Middle frontal gyrus (tissue), 1 donor: ENCODE data around the gene NDUFV3.
"Not testable (repeated sequence)": the region's sequence is repeated elsewhere in the genome, so short reads cannot be mapped to it uniquely, and the experiment has no call there.

ENCODE experiments used
- DNase-seq: peaks from one replicate; pipeline ENCODE4 v3.0.0-alpha.2; 2015; ENCODE audit warnings: low spot score; ENCODE audit errors: extremely low spot score

The NDUFV3 gene

DNA sequence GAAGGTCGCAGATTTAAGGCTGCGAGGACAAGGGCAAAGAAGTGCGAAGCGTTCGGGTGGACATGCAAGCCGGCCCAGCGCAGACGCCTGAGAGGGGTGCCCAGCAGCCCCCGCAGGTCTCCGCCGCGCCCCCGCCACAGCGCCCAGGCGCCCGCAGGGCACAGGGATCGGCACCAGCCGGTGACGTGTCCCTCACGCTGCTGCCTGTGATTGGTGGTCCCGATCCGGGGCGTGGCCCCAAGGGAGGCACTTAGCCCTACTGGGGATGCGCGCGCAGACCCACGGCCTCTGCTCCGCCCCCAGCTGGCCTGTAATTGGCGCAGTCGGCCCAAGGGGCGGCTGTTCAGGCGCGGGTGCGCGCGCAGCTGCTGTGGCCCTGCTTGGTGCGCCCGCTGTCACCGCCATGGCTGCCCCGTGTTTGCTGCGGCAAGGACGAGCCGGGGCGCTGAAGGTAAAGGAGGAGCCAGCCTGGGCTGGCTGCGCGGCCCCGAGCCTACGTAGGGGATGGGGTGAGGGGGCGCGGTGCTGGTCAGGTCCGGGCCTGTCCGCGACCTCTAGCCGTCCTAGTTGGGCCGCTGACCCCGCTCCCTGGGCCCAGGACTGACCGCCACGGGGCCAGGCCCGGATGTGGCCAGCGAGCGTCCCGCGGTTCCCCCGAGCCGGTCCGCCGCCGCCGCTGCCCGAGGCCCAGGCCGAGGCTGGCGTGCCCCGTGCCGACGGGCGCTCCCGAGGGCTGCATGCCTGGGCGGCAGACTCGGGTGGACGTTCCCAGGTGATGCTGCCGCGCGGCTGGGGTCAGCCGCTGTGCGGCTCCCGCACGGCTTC lies at the start of gene NDUFV3:
NDUFV3 (plus strand) TSS at position 379 of the 825 bp plus-strand sequence; CDS start at position 404, 25 bp downstream.
- peak; percentile 99 for DNase-seq

DNA sequence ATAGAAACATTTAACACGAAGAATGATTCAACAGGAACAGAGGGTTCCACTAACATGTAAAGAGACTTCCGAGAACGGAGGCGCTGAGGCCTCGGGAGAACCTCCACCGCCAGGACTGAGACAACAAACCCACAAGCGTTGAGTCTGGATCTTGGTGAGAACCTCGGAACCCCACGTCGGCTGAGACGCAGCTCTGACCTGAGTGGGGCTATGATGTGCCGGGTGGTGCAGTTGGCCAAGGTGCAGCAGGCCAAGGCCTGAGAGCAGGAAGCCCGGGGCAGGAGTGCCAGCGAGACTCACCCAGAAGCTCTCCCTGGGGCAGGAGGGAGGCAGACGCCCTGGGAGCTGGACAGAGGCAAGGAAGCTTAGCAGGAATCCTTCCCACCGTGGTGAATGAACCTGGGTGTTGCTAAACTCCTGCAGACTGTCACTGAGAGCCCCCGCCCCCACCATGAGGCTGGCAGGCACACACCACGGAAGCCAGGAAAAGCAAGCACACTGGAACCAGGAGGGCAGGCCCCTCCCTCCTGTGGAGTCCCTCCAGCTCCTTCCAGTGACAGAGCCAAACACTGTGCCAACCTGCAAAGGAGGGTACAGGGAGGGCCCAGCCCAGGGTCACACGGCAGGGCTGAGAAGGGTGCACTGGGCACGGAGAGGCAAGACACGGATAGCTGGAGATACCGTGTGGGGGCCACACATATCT lies 48.5 kb upstream of the NDUFV3 start:
- DNase-seq: no peak

DNA sequence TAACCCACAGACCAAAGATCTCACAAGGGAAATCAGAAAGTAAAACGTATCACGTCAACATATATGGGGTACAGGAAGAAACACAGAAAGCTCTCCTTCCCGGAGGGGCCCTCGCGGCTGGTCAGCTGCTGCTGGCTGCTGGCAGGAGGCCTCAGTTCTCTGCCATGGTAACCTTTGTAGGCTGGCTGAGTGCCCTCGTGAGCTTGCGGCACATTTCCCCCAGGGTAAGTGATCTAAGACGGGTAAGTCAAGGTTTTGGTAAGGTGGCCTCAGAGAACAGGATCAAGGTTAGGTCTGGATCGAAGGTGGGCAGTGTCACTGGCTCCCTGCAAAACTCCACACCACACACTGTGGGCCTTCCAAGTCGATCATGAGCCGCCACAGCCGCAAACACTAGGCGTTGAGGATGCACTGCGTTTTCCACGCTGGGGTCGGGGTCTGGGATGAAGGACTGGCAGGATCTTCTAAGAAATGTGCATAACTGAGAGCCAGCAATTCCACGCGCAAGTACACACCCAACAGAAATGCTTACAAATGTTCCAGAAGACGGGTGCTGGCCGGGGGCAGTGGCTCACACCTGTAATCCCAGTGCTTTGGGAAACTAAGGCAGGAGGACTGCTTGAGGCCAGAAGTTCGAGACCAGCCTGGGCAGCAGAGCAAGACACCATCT lies 47.7 kb upstream of the NDUFV3 start:
- DNase-seq: no peak

DNA sequence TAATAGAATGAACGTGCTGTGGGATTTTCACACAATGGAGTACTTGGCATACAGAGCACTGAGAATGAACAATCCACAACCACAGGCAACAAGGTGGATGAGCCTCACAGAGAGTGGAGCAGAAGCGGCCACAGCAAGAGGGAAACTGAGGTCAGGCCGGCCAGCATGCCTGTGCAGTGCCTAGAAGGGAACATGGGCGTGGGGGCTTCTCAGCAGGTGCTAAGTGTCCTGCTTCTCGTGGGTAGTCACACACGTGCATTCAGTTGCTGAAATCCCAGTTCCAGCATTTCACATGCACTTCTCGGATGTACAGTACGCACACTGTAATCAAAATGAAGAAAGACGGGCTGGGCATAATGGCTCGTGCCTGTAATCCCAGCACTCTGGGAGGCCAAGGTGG lies 46.9 kb upstream of the NDUFV3 start:
- no peak for DNase-seq

DNA sequence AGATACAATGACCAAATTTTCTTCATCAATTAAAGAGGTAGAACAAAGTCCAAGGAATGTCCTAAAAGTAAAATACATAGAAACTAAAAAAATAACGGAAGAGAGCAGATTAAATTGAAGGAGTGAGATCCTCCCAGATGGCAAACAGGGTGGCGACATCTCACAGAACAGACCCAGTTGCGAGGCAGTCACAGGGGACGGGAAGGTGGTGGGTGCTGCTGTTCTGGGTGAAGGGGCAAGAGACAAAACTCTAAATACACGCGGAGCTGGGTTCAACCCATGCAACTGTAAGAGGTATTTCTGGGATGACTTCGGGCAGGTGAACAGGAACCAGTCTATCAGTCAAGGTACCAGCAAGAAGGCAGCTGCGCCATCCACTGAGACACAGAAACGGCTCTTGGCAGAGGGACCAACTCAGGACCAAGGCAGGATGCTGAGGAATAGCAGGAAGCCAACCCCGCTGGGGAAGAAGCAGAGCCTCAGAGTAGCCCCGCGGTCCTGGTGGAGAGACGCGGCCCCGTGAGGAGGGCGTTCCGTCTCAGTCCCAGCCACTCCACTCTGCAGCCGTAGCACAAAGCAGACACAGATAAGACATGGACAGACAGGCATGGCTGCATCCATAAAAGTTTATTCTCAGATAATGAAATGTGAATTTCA lies 45.9 kb upstream of the NDUFV3 start:
- DNase-seq: no peak

DNA sequence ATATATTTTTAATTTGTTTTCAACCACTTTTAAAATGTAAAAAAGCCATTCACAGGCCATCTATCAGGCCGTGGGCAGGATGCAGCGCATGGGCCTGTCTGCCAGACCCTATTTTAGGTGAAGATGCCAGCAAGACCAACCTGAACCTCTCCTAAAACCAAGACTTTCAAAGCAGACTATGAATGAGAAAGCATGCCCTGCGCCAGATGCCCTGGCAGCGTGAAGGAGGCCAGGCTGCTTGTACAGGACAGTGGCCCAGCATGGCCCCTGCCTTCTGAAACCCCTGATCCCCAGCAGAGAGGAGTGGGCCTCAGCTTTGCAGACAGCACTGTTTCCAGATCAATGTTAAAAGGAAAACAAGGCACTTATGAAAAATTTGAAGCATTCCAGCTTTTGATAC lies 45.4 kb upstream of the NDUFV3 start:
- no peak for DNase-seq

DNA sequence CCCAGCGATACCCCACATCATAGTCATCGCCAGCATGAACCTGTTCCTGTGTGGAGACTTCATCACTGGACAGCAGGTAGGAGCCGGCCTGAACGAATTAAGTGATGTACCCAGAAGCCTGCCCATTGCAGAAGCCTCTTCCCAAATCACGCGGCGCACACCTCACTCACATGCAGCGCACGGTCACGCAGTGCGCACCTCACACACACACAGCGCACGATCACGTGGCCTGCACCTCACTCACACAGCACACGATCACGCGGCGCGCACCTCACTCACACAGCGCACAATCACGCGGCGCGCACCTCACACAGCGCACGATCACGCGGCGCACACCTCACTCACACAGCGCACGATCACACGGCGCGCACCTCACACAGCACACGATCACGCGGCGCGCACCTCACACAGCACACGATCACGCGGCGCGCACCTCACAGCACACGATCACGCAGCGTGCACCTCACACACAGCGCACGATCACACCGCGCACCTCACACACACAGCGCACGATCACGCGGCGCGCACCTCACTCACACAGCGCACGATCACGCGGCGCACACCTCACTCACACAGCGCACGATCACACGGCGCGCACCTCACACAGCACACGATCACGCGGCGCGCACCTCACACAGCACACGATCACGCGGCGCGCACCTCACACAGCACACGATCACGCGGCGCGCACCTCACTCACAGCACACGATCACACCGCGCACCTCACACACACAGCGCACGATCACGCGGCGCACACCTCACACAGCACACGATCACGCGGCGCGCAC lies 44.8 kb upstream of the NDUFV3 start:
- DNase-seq: not testable (repeated sequence)

DNA sequence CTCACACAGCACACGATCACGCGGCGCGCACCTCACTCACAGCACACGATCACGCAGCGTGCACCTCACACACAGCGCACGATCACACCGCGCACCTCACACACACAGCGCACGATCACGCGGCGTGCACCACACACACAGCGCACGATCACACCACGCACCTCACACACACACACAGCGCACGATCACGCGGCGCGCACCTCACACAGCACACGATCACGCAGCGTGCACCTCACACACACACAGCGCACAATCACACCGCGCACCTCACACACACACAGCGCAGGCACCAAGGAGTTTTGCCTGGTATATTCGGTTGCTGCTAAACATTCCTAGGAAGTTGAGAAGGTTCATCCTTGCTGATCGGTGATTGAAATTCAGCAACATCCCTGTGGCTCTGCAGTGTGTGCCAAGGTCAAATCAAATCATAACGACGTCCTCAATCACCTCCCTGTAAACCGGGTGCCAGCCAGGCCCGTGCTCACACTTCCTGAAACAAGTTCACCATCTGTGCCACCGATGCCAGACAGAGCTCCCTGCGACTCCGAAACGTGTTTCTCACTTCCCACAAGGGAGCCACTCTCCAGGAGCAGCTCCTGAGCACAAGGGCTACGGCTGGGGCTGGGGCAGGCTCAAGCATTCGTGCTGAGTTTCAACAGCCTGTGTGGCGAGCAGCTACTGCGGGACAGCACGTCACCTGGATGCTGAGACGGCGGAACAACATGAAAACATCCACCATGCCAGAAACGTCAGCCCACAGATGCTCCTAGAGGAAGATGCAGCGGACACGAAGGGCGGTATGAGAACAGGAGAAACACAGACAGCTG lies 44.0 kb upstream of the NDUFV3 start:
- no peak for DNase-seq

DNA sequence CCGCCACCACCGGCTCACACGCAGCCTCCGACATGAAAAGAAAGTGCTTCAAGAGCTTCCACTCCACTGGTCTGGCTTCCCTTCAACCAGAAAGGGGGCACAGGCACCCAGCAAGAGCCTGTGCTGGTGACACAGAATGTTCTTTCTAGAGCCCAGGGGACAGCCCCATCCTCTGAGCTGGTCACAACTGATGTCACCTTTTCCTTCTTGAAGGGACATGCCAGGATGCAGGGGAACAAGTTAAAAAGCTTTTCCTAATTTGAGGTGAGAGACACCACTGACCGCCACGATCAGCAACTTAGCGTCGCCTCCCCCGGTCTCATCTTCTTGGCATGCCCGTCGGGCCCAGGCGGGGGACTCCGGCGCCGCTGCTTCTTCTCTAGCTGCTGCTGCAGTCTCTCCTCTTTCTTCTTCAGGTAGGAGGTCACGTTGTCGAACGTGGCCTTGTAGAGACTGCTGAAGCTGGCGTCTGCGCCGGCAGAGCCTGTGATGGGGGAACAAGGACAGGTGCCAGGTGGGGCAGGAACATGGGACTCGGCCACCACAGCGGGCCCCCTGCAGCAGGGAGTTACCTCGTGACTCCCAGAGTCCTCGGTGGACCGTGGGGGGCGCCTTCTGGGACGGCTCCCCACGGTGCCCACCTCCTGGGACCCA lies 43.2 kb upstream of the NDUFV3 start:
- DNase-seq: no peak

DNA sequence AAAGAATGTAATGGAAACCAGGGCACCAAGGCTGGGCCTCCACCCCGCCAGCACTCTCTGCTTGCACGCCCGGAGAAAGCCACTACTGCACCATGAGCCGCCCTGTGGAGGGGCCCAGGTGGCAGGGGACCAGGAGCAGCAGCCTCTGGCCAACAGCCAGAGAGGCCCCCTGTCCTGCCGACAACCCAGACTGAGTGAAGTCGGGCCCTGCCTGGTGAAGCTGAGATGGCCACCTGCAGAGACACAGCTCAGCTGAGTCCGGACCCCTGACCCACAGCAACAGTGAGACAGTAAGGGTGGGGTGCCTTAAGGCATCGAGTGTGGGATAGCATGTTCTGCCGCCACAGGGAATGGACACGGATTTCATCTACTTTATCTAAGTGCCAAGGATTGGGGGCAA lies 42.6 kb upstream of the NDUFV3 start:
- DNase-seq: no peak

DNA sequence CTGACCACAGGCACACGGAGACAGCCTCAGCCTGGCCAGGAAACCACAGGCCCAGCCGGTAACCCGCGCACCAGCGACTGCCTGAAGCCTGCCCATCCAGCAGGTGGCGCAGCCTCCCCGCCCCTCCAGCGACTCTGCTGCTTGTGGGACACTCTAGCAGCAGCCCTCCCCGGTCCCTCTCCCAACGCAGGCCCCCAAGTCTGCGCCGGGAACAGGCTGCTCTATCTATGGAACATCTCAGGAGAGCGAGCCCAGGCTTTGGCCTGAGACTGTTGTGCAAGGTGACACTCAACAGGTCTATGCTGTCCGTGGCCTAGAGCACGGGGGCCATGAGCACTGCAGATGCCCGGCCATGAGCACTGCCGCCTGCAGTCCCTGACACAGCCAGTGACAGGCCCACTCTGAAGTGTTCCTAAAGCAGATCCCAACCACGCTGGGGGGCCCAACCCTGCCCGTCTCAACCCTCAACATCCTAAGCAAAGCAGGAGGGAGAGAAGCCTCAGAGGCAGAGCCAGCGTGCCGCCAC lies 42.2 kb upstream of the NDUFV3 start:
- no peak for DNase-seq

DNA sequence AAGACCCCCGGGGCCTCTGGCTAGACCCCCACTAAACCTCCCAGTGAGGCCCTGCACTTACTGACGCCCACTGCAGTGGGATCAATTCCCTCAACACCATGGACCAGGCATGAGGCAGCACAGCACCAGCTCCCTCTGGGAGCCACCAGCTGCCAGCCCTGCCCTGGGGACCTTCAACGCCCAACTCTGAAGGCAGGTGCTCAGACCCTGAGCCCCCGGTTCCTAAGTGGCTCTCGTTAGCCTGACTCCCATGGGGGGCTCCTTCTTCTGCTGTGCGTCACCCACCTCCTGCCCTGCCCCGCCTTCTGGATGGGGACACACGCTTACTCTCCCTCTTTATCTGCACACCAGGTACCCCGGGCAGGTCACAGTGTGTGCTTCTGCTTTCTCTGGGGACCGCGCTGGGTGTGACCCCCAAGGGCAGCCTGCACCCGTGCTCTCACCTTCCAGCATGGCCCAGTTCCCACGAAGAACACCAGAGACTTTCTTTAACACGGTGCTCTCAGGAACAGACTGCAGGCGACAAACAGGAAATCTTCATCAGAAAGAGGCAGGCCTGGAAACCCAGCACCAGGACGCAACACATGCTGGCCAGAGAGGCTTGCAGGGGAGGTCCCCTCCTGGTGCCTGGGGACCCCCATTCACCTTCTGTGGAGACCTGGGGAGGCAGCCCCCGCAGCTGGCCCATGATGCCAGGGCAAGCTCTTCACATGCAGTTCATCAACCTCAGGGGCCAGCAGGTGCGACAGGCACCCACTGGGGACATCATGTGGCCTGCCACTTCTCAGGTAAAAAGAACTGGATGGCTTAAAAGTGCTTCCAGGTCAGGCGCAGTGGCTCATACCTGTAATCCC lies 41.1 kb upstream of the NDUFV3 start:
- DNase-seq: no peak

DNA sequence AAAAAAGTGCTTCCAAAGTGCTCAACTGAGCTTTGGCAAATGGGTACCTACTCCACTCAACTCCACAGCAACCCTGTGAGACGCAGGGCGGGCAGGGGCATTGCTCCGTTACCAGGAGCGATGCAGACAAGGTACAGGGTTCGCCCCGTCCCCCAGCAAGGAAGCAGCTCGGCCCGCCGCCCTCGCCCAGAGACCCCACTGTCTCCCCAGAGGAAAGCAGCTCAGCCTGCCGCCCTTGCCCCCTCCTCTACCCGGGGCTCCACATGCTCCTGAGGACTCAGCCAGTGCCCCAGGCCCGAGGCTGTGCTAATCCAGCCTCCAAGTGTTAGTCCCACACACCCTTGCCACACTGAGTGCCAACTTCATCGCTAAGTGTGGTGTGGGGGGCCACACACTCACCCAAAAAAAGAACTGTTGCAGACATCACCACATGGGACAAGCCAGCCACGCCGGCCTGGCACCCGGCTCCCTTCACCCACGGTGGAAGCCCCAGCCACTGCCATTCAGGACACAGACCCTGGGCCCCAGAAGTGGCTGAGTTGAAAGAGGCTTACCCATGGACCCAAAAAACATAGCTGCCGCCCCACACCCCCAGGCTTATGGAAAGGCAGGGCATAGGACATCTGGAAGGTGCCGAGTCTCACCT lies 40.1 kb upstream of the NDUFV3 start:
- no peak for DNase-seq

DNA sequence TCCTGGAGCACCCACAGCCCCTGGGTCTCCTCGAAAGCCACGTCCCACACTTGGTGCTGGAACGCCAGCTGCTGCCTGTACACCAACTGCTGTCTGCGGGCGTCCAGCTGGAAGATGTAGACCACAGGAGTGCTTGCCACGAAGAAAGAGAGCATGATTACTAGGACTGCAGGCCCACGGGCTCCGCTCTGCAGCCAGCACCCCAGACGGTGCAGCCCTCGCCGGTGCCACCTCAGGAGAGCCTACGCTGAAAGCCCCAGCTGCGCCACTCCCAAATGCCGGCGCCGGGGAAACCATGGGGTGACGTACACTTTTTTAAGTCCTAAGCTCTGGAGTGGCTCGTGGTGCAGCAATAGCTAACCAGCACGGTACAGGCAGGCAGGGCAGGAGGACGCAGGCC lies 39.5 kb upstream of the NDUFV3 start:
- no peak for DNase-seq

DNA sequence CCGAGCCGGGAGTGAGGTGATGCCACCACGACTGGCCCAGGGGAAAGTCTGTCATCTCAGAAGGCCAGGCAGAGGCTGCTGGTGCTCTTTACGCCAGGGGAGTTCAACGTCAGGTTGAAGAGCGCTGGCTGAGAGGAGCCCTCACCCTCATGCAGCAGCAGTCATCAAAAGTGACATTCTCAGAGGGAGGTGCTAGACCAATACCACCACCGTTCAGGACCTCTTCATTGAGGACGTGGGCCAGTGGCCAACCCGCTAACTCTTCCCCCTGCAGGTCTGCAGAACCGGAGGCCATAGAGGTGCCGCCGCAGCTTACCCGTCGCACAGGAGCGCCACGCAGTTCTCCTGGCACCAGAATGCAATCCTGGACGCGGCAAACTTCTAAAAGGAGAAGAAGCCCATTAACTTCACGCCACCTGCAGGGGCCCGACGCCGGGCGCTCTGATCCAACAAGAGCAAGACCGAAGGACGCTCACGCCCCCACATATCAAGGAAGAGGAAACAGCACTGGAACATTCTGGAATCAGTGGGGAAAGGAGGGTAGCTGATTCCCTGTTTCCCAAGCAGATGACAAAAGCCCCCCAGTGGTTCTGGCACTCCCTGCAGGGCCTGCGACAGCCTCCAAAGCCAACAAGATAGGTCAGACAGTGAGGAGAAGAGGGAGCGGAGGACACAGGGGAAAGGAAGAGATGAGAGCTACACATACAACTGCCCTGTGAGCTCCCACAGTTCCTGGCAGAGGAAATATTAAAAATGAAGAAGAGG lies 38.7 kb upstream of the NDUFV3 start:
- DNase-seq: no peak

DNA sequence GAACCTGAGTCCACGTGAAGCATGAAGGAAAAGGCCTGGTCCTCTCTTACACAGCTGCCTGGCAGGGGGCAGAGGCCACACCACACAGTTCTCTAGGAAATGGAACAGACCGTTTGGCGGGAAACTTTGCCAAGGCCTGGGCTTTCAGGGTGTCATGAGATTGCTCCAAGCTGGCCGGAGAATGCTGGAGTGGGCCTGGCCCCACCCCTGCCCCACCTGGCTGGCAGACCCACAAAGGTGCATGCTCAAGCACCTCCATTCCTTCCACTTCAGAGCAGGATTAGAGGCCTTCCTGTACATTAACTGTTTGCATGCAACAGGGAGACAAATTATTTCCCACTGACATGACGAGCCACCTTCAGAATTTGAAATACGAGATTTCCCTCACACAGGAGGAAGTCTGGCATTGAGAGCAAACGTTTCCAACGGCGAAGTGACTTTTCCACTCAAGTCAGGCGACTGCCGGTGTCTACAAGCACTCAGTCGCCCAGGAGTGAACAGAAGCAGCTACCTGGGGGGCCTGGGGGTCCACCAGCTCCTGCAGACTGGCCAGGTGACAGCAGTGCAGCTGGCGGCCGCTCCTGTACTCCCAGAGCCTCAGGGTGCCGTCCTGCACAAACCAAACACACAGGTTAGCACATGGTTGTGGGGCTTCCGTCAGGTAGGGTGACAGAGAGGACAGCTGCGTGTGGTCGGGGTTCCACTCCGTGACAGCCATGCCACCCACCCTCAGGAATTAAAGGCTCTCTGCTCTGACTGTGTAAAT lies 37.8 kb upstream of the NDUFV3 start:
- no peak for DNase-seq
